HG02970 (cell line): ENCODE measurements around the gene NSD1.
"Not testable (repeated sequence)": the region's sequence is repeated elsewhere in the genome, so short reads cannot be mapped to it uniquely, and the experiment has no call there.

ENCODE experiments used
- ATAC-seq: cut with Tn5 transposase; IDR thresholded peaks from one replicate; pipeline ENCODE4 v1.9.1; 2021; ENCODE audit warnings: mild to moderate bottlenecking, moderate library complexity, moderate number of reproducible peaks; ENCODE audit not compliant: unreplicated experiment, low FRiP score

The NSD1 gene

DNA sequence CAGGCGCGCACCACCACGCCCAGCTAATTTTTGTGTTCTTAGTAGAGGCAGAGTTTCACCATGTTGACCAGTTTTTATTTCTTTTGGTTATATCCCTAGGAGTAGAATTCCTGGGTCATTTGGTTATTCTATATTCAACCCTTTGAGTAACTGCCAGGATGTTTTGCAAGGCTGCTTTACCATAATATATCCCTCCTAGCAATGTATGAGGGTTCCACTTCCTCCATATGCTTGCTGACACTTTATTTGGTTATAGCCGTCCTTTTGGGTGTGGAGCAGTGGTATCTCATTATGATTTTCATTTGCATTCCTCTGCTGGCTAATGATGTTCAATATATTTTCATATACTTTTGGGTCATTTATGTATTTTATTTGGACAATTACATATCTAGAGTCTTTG lies 88.7 kb downstream of the NSD1 start:
- no peak for ATAC-seq

GRCh38 chr5:177225798-177226197 lies 92.2 kb downstream of the NSD1 start:
- ATAC-seq, result no peak

DNA sequence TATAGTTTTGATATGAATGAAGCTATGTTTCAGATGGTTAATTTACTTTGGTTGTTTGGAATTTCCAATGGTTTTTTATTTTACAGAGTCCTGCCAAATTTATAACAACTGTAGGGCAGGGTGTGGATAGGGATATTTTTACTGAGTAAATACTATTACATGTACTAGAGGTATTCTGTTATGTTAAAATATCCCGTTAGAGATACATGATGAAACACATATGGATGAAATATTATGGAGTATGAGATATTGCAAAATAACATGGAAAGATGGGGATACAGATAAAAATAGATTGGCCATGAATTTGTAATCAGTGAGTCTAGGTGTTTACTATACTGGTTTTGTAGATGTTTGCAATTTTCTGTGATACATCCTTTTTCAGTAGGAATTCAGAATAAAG lies 93.3 kb downstream of the NSD1 start:
- ATAC-seq, result no peak

- no peak for ATAC-seq
These were observed 95.2 kb downstream of the NSD1 start for GRCh38 chr5:177228751-177229150.

GRCh38 chr5:177230660-177231059 lies 97.1 kb downstream of the NSD1 start:
- ATAC-seq, result no peak

- ATAC-seq, result no peak
These were observed 98.1 kb downstream of the NSD1 start for GRCh38 chr5:177231479-177232250.

DNA sequence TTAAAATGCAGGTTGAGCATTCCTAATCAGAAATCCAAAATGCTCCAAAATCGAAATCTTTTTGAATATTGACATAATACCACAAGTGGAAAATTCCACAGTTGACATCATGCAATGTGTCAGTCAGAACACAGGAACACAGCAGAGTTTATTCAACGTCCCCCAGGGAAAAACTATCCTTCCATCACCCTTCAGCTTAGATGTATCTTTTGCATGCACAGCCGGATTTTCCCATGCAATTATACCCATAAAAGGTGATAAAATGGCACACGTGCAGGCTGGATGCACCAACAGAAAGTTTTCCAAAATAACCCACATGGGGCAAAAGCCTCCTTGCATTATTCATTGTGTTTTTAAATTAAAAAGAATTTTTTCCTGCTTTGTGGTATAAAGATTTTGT lies 98.8 kb downstream of the NSD1 start:
- ATAC-seq, result no peak

- ATAC-seq, result no peak
These were observed 99.2 kb downstream of the NSD1 start for GRCh38 chr5:177232761-177233160.

- no peak for ATAC-seq
These were observed 99.6 kb downstream of the NSD1 start for GRCh38 chr5:177233206-177233605.

- no peak for ATAC-seq
These were observed 100.2 kb downstream of the NSD1 start for GRCh38 chr5:177233802-177234201.

DNA sequence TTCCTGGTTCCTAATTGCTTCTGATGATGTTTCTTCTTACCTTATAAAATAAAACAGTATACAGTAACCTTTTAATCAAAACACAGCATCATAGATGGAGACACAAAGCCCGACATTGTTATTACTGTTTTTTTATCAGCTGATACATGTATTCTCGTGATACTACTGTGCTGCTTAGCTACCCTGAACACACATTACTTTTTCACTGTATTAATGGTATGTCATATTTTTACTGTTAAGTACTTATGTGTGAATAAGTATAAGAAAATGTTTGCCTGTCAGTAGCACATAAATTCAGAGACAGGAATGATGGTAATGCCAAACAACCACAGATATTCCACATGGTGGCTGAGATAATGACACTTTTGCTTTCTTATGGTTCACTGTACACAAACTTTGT lies 101.3 kb downstream of the NSD1 start:
- ATAC-seq, result no peak

DNA sequence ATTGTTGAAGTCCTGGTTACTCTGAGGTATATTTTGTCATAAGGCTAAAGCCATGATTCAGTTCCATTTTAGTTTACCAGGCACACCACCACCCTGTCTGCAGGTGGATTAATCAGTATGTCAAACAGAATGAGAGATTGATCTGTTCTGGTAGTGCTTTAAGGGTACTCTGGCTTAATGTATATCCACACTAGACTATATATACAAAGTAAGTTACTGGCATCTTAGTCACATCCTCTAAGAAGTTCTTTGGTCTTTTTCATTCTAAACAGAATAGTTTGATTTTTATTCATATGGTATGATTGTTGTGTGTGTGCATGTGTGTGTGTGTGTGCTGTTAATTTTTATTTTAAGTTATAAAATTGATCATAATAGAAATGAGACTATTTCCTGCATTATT lies 108.2 kb downstream of the NSD1 start:
- no peak for ATAC-seq

DNA sequence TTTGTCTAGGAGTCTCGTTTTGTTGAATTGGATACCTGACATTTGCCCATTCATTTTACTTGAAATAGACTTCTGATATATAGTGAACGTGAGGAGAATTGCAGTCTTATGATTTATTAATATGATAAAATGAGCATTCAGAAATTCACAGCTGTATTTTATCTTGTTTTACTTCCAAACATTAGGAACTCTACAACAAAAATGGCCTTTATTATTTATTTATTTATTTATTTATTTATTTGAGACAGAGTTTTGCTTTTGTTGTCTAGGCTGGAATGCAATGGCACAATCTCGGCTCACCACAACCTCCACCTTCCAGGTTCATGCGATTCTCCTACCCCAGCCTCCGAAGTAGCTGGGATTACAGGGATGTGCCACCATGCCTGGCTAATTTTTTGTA lies 108.7 kb downstream of the NSD1 start:
- no peak for ATAC-seq

- ATAC-seq, result no peak
These were observed 116.4 kb downstream of the NSD1 start for GRCh38 chr5:177249761-177250537.

DNA sequence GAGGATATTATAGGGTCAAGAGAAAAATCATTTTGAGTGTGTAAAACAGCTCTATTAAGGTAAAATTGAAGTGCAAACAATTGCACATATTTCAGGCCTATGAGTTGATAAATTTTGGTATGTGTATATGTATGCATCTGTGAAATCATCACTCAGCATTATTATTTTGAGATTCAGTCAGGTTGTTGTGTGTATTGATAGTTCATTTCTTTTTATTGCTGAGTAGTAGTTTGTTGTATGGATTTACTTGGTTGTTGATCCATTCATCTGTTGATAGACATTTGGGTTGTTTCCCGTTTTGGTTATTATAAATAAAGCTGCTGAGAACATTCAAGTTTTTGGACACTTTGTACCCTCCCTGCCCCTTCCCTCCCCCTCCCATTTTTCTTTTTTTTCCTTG lies 119.7 kb downstream of the NSD1 start:
- no peak for ATAC-seq

GRCh38 chr5:177256296-177256695 lies 122.7 kb downstream of the NSD1 start:
- no peak for ATAC-seq

DNA sequence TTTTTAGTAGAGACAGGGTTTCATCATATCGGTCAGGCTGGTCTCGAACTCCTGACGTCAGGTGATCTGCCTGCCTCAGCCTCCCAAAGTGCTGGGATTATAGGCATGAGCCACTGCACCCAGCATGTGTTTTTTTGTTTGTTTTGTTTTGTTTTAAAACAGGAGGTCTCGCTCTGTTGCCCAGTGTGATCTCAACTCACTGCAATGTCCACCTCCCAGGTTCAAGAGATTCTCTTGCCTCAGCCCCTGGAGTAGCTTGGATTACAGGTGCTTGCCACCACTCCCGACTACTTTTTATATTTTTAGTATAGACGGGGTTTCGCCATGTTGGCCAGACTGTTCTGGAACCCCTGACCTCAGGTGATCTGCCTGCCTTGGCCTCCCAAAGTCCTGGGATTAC lies 125.1 kb downstream of the NSD1 start:
- not testable (repeated sequence) for ATAC-seq

DNA sequence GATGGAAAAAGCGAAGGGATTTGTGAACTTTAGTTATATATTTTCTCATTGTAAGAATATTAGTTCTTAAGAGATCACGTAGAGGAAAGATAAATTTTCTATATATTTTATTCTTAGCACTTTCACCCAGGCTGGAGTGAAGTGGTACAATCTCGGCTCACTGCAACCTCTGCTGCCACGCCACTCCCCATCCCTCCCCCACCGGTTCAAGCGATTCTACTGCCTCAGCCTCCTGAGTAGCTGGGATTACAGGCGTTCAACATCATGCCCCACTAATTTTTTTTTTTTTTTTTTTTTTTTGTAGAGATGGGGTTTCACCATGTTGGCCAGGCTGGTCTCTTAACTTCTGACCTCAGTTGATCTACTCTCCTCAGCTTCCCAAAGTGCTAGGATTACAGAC lies 127.4 kb downstream of the NSD1 start:
- ATAC-seq, result no peak

DNA sequence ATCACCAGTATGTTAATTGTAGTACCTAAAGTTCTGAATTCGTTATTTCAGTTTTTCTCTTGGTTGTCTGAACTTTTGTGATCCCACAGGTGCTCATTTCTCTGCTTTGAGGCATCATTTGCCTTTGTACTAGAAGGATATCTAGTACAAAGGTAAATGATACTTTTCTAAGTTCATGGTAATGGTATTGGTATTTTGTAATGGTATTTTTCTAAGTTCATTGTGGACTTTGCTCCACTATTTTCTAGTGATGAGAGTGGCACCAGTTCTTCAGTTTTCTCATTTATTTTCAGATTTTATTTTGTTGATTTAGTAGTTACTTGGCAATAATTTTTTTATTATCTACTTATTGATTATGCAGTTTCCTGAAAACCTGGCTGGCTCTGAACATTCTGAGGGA lies 127.9 kb downstream of the NSD1 start:
- no peak for ATAC-seq

DNA sequence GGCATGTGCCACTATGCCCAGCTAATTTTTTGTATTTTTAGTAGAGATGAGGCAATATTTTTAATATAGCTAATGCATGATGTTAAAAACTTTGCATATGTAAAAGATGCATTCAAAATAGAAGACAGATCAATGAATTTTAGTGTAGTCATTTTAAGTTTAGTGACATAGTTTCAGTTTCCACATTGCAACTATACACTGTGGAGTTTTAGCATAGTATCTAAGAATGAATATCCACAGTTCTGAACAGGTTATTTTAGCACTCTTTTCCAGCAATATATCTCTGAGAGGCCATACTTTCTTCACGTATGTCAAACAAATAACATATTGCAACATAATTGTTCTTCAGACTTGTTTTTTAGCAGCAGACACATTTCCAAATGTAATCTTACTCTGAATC lies 130.6 kb downstream of the NSD1 start:
- no peak for ATAC-seq

DNA sequence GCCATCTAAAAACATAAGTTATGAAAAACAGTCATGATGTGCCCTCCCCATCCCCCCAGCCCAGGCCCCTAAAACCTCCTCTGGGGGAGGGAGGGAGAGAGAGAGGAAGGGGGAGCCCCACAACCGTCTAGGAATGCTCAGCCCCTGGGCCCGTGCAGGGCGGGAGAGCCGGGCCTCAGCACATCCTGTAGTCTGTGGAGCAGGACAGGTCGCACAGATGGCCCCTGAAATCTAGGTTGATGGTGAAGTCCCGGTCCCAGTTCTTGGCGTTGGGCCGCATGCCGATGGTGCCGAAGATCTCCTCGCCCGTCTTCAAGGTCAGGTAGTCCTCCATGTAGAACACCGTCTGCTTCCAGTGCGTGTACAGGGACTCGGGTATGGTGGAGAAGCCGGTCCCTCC lies 131.8 kb downstream of the NSD1 start:
- ATAC-seq, result no peak
